ENCODE results near the gene ATP6V0D1.

DNA sequence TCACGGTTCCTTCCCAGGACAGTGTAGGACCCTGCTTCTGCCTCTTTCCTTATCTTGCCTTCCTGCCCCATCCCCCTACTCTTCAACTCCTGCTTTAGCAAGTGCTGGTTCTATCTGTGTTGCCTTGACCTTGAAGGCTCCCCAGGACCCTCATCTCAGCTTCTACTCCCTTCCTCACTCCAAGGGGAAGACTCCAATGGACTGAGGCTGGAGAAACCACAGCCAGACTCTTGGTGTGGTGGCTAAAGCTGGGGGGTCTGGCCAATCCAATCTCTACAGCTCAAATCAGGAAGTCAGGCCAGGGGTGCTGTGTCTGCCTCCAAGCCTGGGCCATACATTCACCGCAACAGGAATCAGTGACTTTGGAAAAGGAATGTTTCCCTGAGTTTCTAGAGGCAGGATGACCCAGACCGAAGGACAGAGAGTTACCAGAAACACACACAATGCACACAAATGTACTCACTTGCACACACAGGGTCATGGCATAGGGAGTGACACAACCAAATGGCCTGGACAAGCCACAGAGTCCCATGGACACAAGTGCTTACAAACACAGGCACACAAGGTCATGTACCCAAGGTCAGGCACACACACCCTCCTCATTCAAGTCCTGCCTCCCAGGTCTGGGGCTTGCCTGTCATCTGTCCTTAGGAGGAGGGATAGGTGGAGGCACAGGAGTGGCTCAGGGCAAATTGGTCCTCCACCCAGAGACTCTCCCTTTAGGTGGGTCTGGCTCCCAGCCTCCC is 51.7 kb downstream of the ATP6V0D1 start:
- no peak for TF ChIP-seq CTCF (conservative IDR thresholded peaks at IDR 0.05; ENCODE audit: low read depth, low read length)
- TF ChIP-seq EZH2 (IDR thresholded peaks at IDR 0.05; ENCODE audit: low read length, unreplicated experiment) = no peak
- no peak for TF ChIP-seq EZH2phosphoT487 (IDR thresholded peaks at IDR 0.05; ENCODE audit: borderline replicate concordance, low read length)

Measured in PC-3 (cell line).